HCEC 1CT (cell line): ENCODE data around the gene PHOX2B.
"Not testable (repeated sequence)": the region's sequence is repeated elsewhere in the genome, so short reads cannot be mapped to it uniquely, and the experiment has no call there.

Experiments used
- DNase-seq: peaks from one replicate; pipeline ENCODE4 v3.0.0-alpha.2; 2017

Gene PHOX2B

DNA sequence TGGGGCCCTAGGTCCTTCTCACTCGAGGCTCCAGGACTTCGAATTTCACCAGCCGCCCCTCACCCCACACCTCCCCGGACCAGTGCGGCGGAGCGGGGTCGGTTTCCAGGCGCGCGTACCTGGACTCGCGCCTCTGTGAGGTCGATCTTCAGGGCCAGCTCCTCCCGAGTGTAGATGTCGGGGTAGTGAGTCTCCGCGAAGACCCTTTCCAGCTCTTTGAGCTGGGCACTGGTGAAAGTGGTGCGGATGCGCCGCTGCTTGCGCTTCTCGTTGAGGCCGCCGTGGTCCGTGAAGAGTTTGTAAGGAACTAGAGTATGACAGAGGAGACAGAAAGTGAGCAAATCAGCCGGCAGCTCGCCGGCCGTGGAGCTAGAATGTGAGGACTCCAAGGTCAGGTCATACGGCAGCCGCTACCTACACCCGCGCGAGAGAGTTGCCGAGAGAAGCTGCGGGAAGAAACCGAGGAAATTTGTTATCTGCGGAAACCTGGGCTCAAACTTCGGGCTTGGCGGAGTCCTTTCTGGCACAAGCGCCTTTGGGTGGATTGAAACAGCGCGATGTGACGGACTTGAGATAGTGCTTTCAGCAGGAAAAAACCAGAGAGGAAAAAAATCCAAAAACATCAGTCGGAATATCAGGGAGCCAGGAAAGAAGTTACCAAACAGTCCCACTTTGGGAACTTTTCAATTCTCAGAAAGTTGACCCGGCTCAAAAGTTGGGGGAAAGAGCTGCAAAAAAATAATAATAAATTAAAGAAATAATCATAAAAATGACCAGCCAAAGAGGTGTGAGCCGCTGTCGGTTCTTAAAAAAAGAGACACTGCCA lies 1.1 kb downstream of the PHOX2B start:
- DNase-seq, result no peak

DNA sequence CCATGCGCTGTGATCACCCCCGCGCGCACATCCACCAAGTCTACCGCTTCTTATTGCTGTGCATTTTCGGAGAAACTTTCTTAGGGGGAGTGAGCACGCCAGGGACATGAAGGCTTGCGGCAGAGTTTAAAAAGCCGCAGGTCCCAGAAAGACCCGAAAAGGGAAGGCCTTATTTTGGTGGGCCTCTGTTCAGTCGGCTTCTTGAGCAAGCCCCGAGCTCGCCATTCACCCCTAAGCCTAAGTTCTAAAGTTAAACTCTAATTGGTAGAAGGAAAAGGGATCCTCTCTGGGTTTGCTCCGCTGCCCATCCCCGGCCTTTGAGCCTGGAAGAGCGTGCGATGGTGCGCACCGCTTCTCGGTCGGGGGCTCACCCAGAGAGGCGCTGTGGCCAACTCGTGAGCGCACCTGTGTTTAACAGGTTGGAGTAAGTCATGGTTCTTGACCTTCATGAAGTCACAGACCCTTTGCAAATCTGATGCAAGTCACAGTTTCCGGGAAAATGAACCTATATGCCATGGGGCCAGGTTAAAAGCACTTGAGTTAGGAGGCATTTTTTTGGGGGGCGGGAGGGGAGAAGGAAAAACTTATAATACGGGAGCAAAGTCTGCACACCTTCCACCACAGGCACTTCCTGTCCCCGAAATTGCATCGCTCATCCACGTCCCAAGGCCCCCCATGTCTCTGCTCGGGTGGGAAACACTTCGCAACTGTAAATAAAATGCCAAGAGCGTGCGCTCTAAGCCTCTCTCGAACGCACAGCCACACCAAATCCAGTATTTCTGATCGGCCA lies 1.9 kb downstream of the PHOX2B start:
- DNase-seq, result no peak

DNA sequence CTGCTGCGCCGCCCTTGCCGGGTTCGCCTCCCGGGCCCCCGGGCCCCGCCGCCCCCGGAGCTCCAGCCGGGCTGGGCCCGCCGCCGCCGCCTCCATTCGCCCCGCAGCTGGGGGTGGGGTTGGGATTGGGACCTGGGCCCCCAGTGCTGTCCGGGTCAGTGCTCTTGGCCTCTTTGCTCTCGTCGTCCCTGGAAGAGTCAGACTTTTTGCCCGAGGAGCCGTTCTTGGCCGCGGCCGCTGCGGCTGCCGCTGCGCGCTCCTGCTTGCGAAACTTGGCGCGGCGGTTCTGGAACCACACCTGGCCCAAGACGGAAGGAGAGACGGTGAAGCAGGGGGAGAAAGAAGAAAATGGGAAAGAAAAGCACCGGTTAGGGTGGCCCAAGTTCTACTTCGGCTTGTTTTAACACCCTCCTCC lies 2.5 kb downstream of the PHOX2B start:
- no peak for DNase-seq

DNA sequence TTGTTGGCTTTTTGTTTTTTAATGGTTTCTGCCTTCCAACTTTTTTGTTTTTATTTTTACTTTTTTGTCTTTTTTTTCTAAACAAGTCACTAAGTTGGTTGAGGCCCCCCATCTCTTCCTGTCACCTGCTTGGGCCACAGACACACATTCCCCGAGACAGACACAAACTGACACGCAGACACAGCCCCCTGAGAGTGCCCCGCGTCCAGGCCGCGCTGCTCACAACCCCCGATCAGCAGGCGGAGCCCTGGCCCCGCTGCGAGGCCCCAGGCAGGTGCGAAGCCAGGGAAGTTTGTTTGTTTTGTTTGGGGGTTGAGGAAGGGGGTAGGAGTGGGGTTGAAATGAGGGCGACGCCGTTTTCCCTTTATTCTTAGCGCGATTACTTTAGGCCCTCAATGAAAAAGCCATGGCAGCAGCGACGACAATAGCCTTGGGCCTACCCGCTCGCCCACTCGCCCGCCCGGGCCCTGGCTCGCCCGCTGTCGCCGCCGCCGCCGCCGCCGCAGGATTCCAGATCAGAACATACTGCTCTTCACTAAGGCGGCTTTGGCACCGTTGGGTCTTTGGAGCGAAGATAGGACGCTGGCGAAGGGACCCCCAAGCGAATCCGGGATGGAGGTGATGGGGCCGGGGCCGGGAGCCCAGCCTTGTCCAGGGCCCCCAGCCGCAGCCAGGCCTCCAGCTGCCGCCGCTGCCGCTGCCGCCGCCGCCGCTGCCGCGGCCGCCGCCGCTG lies 3.1 kb downstream of the PHOX2B start:
- no peak for DNase-seq

DNA sequence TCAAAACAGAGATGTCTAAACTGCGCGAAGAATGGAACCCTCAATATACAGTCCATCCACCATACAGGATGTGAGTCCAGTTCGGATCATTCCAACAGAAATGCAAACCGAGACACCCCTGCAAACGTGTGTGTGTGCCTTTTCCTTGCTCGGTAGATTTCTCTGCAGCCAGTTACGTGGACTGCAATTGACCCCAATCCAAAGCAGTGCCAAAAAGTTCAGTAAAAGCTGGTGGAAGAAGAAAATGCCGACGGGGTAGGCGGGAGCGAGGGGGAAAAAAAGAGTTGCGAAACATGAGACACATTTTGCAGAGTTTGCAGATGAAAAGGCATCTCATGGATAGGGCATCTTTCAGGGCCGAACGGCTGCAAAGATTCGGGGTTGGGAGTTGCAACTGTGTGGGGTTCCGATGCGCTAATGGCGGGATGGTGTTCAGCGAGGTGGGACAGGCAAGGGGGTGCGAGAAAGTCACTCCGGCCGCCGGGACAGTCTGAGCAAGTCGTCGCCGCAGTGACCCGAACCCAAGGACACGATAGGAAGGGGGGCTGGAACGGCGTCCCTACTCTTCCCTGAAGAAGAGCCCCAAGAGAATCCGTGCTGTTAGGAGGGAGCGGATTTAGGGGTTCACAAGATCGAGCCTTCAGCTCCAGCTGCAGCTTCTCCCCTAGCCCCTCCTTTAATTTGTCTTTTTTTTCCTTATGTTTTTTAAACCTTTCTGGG lies 3.8 kb downstream of the PHOX2B start:
- DNase-seq, result no peak

DNA sequence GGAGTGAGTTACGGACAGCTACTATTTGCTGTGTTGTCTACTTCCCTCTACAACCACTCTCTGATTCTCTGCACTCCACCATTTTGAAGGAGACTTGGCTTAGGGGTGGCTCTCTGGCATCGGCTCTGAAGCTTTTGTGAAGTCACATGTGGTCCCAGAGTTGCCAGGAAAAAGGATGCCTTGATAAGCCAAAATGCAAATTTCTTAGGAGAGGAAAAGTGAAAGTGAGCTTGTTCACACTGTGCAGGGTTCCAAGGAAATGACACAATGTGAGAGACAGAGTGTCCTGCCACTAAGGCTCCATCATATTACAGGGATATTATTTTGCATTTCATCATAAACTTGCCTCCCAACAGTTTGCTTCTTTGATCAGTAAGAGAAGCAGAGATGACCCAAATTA lies 7.2 kb downstream of the PHOX2B start:
- DNase-seq, result no peak

DNA sequence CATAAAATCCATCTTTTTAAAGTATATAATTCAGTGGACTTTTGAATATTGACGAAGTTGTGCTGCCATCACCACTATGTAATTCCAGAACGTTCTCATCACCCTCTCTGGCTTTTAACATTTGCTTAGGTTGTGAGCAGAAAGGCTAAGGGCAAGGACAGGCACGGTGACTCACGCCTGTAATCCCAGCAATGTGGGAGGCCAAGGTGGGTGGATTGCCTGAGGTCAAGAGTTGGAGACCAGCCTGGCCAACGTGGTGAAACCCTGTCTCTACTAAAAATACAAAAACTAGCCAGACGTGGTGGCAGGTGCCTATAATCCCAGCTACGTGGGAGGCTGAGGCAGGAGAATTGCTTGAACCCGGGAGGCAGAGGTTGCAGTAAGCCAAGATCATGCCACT lies 11.0 kb downstream of the PHOX2B start:
- DNase-seq, result not testable (repeated sequence)

DNA sequence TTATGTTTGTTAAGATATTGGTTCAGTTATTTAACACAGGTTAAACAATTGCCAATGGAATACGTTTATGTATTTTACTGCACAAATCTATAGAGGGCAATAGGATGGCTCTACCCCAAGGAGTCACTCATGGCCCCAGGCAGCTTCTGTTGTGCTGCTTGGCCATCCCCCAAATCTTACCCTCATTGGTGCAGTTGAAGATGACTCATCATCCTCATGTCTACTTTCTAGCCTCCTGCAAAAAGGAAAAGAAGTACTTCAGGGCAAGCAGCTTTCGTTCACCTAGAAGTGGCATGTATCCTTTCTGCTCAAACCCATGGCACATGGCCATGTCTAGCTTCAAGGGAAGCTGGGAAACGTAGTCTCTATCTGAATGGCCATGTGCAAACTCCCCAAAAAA lies 14.2 kb downstream of the PHOX2B start:
- no peak for DNase-seq

DNA sequence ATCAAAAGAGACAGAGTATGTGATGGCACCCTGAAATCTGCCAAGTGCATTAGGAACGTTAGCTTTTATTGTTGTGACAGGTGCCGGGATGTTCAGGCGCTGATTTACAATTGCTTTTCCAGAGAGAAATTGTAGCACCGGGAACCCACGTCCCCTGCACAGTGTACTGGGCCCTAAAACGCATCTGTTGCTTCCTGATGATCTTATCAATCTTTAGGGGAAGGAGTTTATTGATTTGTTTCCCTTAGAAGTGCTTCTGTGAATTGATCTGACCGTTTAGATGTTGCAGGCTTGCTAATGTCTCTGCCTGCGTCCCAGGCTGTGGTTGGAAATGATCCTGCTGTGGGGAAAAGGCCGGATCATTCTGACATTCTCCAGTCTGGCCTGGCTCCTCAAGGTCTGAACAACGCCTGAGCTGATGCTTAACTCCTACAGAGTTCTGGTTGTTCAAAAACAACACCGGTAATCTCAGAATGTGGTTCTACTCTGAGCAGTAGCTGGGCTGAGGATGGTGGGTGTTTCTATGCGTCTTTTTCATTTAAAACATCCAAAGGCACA lies 16.9 kb downstream of the PHOX2B start:
- DNase-seq, result no peak

DNA sequence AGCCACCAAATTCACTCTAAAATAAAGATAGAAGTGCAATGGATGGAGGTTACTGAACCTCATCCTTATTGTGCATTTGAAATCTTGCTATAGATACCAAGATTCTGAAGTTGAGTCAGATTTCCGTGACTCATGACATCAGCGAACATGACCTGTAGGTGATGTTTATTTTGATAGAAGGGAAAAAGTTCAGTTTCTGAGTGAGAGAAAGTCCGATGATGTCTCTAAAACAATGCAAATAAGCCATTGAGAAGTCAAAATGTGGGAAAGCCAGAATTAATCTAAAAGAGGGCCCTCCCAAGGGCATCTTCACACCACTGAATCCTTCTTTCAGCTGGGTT lies 20.0 kb downstream of the PHOX2B start:
- DNase-seq, result peak; percentile 47

DNA sequence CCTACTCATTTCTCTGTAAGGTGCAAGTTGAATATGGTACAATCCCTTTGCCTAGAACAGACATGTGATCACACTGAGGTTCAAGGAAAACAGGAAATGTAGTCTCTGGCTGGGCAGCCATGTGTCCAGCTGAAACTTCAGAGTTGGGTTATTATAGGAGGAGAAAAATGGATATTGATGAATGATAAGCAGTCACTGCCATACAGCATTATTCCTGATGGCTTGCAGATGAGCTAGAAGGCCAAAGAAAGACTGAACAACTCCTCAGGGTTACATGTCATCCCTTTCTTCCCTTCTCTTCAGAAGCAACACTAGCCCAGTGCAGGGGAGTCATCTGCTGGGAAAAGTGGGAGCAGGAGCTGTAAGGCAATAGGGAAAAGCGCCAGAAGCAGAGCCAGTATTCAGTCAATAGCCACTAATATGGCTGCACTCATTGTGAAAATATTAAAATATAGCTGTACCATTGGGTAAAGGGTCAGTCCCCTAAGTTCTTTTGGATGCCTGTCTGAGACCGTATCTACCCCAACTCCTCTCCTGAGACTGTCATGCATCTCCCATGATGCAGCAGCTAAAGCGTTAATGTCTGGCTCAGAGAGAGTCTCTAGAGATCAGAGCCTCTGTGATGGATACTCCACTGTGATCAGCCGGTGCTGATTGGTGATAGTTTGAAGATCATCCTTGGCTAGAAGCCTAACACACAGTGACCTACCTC lies 20.5 kb downstream of the PHOX2B start:
- no peak for DNase-seq

DNA sequence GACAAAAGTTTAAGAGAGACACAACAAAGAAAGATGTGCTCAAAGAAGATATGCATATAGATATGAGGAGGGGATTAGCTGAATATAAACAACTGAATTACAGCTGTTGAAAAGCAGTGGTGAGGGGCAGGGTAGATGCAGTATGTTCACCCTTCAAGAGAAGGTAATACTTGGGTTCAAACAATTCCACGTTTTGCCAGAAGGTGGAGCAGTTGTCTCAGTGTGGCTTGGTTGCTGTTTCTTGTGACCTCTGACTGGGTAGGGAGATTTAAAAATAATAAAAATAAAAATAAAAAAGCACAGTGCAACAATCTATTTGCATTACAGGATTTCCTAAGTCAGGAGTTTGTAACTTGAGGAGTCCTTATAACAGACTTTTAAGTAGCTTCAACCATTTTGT lies 23.3 kb downstream of the PHOX2B start:
- DNase-seq, result no peak

DNA sequence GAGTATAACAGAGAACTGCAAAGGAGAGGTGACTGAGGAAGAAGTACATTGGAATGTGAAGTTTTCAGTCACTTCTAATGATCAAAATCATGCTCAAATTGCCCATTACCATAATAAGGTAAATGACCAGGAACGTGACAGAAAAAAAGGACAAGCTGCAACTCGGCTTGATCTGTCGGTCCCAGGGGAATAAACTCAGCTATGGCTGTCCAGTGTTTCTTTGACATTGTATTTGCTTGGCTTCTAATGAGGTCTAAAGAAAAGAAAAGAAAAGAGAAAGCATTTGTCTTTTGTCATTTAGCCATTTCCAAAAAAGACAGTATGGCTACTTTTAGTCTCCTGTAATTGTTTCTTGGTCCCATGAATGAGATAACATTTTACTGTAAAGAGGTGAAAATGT lies 25.2 kb downstream of the PHOX2B start:
- DNase-seq, result no peak

DNA sequence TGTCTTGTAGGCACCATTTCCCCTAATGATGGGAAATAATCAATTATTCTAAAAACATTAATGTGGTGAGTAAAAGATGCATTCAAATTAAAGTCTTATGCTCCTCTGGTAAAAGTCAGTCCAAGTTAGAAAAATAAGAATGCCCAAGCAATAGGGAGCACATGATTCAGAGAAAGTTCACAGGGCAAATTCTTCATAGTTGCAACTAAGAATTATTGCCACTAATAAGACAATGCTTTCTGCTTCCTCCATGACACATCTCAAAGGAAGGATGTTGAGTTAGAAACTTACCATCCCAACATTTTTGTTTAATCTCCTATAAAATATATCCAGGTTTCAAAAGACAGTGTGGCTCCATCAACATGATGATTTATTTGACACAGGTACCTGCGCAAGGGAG lies 26.3 kb downstream of the PHOX2B start:
- peak; percentile 9 for DNase-seq

DNA sequence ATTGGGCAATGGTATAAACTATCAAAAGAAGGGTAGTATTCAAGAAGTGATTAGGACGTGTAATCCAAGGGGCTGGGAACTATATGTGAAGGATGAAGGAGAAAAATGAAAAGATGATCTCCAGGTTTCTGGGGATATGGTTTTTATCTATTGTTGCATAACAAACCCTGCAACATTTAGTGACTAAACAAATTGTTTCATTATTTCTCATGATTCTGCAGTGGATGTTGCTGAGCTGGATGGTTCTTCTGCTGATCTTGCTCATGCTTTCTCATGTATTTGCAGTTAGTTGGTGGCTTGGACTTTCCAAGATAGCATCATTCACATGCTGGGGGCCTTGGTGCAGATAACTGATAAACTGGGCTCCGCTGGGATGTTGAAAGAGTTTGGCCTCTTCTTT lies 29.1 kb downstream of the PHOX2B start:
- peak; percentile 64 for DNase-seq

DNA sequence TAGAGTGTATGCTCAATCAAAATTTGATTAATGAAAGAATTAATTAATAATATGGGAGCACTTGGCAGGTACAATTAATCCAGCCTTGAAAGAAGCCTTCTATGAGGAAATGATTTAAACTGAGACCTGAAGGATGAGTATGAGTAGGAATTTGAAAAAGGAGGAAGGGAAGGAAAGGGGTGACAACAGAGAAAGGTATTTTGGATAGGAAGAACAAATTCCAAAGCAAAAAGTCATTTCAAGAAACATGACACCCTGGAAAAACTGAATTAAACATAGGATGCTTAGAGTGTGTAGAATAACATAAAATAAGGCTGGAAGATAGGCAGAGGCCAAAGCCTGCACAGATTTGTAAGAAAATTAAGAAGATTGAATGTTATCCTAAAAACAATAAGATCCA lies 29.6 kb downstream of the PHOX2B start:
- peak; percentile 74 for DNase-seq

DNA sequence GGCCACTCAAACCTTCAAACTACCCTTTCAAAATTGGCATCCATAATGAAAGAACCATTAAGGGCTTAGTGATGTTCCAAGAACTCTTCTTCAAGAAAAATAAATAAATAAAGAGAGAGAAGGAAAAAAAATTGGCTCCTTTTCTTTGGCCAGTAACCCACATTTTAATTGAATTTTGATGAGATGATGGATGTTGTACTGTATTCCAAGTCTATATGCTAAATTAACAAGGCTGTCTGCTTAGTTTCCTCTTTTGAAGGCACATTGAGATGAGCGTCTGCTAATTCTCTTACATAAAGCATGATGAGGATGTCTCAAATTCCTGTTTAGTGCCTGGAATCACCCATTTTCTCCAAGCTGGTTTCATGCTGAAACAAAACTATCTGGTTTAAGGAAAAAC lies 33.4 kb downstream of the PHOX2B start:
- no peak for DNase-seq

DNA sequence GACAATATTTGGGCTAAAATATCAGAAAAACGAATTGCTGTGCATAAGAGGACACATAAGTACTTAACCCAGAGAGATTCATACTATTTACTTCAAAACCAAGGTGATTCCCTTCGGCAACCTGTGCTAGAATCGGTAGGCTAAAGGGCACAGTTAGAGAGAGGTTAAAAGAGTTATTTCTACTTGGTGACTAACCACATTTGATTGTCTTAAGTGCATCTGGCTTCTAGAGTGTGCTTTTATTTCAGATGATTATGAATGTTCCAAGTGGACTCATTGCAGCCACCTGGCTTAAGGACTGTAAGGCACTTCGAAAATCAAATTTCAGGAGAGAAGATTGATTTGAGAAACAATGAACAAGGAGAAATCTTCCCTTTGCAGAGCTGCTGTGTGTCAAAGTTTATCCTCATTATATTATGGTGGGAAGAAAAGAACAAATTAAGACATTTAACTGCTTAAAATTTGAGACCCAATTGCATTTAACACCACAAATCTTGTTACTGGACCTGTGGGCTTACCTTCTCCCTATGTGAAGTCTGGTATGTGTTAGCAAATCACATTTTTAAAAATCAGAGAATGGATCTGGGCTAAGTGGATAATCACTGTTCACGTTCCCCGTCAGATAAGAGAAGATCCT lies 34.0 kb downstream of the PHOX2B start:
- DNase-seq, result no peak

DNA sequence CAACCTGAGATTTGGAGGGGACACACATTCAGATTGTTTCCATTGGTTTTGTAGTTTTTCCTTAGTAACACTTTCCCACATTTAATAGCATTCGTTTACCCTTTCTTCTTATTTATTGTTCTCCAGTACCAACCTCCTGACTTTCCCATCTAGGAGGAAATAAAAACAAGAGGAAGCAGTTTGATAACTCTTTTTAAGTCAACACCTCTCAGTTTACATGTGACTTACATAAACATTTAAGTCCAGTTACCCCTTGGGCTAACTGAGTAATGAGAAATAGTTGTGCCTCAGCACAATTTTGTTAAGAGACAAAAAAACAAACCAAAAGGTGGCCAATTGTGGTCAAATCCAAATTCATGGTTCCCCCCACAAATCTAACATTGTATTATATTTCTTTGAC lies 34.8 kb downstream of the PHOX2B start:
- DNase-seq, result no peak

DNA sequence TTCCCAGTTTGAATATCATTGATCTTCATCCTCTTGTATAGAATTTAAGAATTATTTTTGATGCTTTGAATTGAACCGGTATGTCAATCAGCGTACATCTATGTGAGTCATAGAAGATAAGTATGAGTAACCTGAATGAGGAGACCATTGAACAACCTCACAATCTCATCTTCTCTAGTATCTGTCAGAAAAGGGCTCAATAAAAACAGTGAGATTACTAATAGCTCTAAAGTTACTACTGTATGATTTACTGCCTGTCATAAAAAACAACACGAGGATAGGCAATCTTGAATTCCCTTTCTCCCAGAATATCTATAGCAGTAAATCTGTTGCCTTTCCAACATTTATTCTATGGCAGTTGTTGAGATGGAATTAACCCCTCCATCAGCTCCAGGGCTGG lies 36.1 kb downstream of the PHOX2B start:
- DNase-seq, result no peak

DNA sequence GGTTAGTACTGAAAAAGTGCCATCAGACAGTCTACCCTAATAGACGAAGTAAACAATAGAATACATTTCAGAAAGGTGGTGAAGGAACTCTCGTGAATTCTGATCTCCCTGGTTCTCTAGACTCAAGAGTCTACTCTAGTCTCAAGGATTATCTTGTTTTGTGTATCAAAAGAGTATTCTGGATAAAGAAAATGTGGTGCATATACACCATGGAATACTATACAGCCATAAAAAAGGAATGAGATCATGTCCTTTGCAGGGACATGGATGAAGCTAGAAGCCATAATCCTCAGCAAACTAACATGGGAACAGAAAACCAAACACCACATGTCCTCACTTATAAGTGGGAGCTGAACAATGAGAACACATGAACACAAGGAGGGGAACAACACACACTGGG lies 36.9 kb downstream of the PHOX2B start:
- DNase-seq, result not testable (repeated sequence)
